Left ventricle myocardium inferior (tissue), 1 donor: Measurements from ENCODE around the gene CD82. TPM values are rescaled to one million over a fixed set of nuclear protein-coding genes. Genes with fewer than 3 reads are reported as not detected.
A peak's percentile ranks its signal among the peaks of the same experiment; 100 is the strongest.

ENCODE experiments used
- DNase-seq: peaks from one replicate; pipeline ENCODE4 v3.0.0-alpha.2; 2020
- H3K27ac ChIP-seq: fragments of 200-600 bp; replicated peaks from 2 replicates; pipeline ENCODE4 v1.8.0; 2021
- H3K27me3 ChIP-seq: fragments of 200-600 bp; 2 replicates; pipeline ENCODE4 v1.8.0; 2021; ENCODE audit warnings: low read depth
- H3K36me3 ChIP-seq: fragments of 200-600 bp; 2 replicates; pipeline ENCODE4 v1.8.0; 2021
- H3K4me1 ChIP-seq: fragments of 200-600 bp; 2 replicates; pipeline ENCODE4 v1.8.0; 2021
- H3K4me3 ChIP-seq: fragments of 200-600 bp; 2 replicates; pipeline ENCODE4 v1.8.0; 2021; ENCODE audit warnings: mild to moderate bottlenecking, moderate library complexity
- H3K9me3 ChIP-seq: fragments of 200-600 bp; replicated peaks from 2 replicates; pipeline ENCODE4 v1.8.0; 2021
- CTCF ChIP-seq: fragments of 200-600 bp; IDR thresholded peaks from 2 replicates; pipeline ENCODE4 v1.8.0; 2021; ENCODE audit warnings: antibody characterized with exemption, mild to moderate bottlenecking, borderline replicate concordance
- intact Hi-C: fragments of 100-400 bp; cut with micrococcal nuclease; formaldehyde crosslinking; loops from one replicate; pipeline ENCODE4 v1.11.0; 2022
- total RNA-seq: library from RNA; stranded (reverse); fragmentation: NEBNext Ultra II Directional; extraction: Animal tissue kit (Norgen Biotek cat#: 25700); gene quantifications from one replicate; pipeline ENCODE4 v1.2.1, GENCODE V29; 2021
- donor health status: DM: no; HTN: yes; CAD: no; lungs with severe emphysema.

Gene CD82
- total RNA-seq, 1 donor from 2014 or later, result 49.6 TPM

GRCh38 chr11:44630511-44631210 is 65.2 kb downstream of the CD82 start:
- intact Hi-C loops, result no loop called here
- H3K27me3 ChIP-seq, result no peaks in the 10 kb centered on the region
- H3K27ac ChIP-seq, result no peak overlapping the region
- no peak for TF ChIP-seq CTCF
- no peaks in the 10 kb centered on the region for H3K36me3 ChIP-seq
- no peak overlapping the region for H3K4me3 ChIP-seq
- H3K9me3 ChIP-seq, result peaks cover 4% of the 10 kb centered on the region
- no peak for DNase-seq
- H3K4me1 ChIP-seq, result peaks cover 71% of the 10 kb centered on the region

- H3K27ac ChIP-seq, result peak overlapping the region; percentile 75
- intact Hi-C loops, result no loop called here
Measured at GRCh38 chr11:44631831-44632230, 66.4 kb downstream of the CD82 start.

GRCh38 chr11:44632466-44633123 is 67.1 kb downstream of the CD82 start:
- peak overlapping the region; percentile 75 for H3K27ac ChIP-seq
- no peaks in the 10 kb centered on the region for H3K9me3 ChIP-seq
- TF ChIP-seq CTCF, result peak; percentile 63
- intact Hi-C loops, result no loop called here
- peaks cover 65% of the 10 kb centered on the region for H3K4me1 ChIP-seq
- H3K36me3 ChIP-seq, result no peaks in the 10 kb centered on the region
- peak overlapping the region; percentile 36 for H3K4me3 ChIP-seq
- H3K27me3 ChIP-seq, result no peaks in the 10 kb centered on the region
- DNase-seq, result no peak

More at GRCh38 chr11:44631831-44632230, 66.4 kb downstream of the CD82 start:
- no peaks in the 10 kb centered on the region for H3K36me3 ChIP-seq
- H3K4me1 ChIP-seq, result peaks cover 71% of the 10 kb centered on the region
- H3K4me3 ChIP-seq, result peak overlapping the region; percentile 36
- H3K27me3 ChIP-seq, result no peaks in the 10 kb centered on the region
- H3K9me3 ChIP-seq, result peaks cover 1% of the 10 kb centered on the region
- TF ChIP-seq CTCF, result no peak
- DNase-seq, result no peak

- Histone ChIP-seq H3K36me3 (no peaks in the 10 kb centered on the region), H3K27me3 (no peaks in the 10 kb centered on the region), H3K4me1 (peaks cover 55% of the 10 kb centered on the region), H3K27ac (peak overlapping the region; percentile 75), H3K9me3 (no peaks in the 10 kb centered on the region), H3K4me3 (no peak overlapping the region)
- DNase-seq, result no peak
- TF ChIP-seq CTCF, result peak; percentile 57
- intact Hi-C loops, result no loop called here
Measured at GRCh38 chr11:44633641-44634040, 68.2 kb downstream of the CD82 start.

- intact Hi-C loops, result loop anchor here (5.0 kb wide), 1 partner anchor 93 kb away; the partner anchor contains the start of gene TSPAN18
- peak overlapping the region; percentile 35 for H3K4me3 ChIP-seq
Measured at GRCh38 chr11:44634401-44635281, 69.2 kb downstream of the CD82 start.

More at GRCh38 chr11:44634401-44635281, 69.2 kb downstream of the CD82 start:
- TF ChIP-seq CTCF, result no peak
- Histone ChIP-seq H3K27ac (peak overlapping the region; percentile 4), H3K27me3 (no peaks in the 10 kb centered on the region), H3K9me3 (no peaks in the 10 kb centered on the region), H3K4me1 (peaks cover 45% of the 10 kb centered on the region), H3K36me3 (no peaks in the 10 kb centered on the region)
- DNase-seq, result peak; percentile 74
